SU-DHL-6 (cell line): ENCODE results near the gene LRRC72.

Experiments
- H2AFZ ChIP-seq: fragments of 200-600 bp; sonication (generic); 2 replicates; pipeline ENCODE4 v1.6.1; 2014; ENCODE audit warnings: low read depth, mild to moderate bottlenecking, moderate library complexity, mixed read lengths, antibody characterized with exemption, low read length; ENCODE audit not compliant: severe bottlenecking
- H3F3A ChIP-seq: fragments of 200-600 bp; shearing (Covaris generic); 2 replicates; pipeline ENCODE4 v1.6.0; 2016; ENCODE audit warnings: antibody characterized with exemption, mild to moderate bottlenecking; ENCODE audit not compliant: insufficient read depth
- H3K27ac ChIP-seq: fragments of 200-600 bp; sonication (generic); 2 replicates; pipeline ENCODE4 v1.5.1; 2016; ENCODE audit warnings: low read depth, mild to moderate bottlenecking, low read length, moderate library complexity, mixed read lengths
- H3K27me3 ChIP-seq: fragments of 200-600 bp; sonication (generic), shearing (Covaris generic); 2 replicates; pipeline ENCODE4 v1.6.0; 2014; ENCODE audit warnings: mild to moderate bottlenecking, low read length
- H3K36me3 ChIP-seq: fragments of 200-600 bp; sonication (generic); 2 replicates; pipeline ENCODE4 v1.6.1; 2014; ENCODE audit warnings: mild to moderate bottlenecking, low read length, mixed read lengths
- H3K4me2 ChIP-seq: fragments of 300-600, 200-600 bp; shearing (Covaris generic), sonication (generic); 2 replicates; pipeline ENCODE4 v1.6.0; 2014; ENCODE audit warnings: low read length, low read depth, mild to moderate bottlenecking; ENCODE audit not compliant: poor library complexity, severe bottlenecking
- H3K4me3 ChIP-seq: fragments of 200-600 bp; sonication (generic); 2 replicates; pipeline ENCODE4 v1.5.1; 2014; ENCODE audit warnings: antibody characterized with exemption, low read length, mild to moderate bottlenecking, mixed read lengths; ENCODE audit not compliant: insufficient read depth, poor library complexity, severe bottlenecking
- H3K79me2 ChIP-seq: fragments of 200-600 bp; sonication (generic); 2 replicates; pipeline ENCODE4 v1.6.1; 2014; ENCODE audit warnings: mild to moderate bottlenecking, low read length, moderate library complexity; ENCODE audit not compliant: insufficient read depth
- H3K9ac ChIP-seq: fragments of 200-600 bp; sonication (generic); 2 replicates; pipeline ENCODE4 v1.7.0; 2014; ENCODE audit warnings: mild to moderate bottlenecking, low read length
- H3K9me2 ChIP-seq: fragments of 200-600 bp; sonication (generic); replicated peaks from 2 replicates; pipeline ENCODE4 v1.6.1; 2014; ENCODE audit warnings: low read length; ENCODE audit not compliant: insufficient read depth
- H3K9me3 ChIP-seq: fragments of 200-600 bp; sonication (generic); 2 replicates; pipeline ENCODE4 v1.6.1; 2014; ENCODE audit warnings: low read length, mixed read lengths; ENCODE audit not compliant: insufficient read depth
- H4K20me1 ChIP-seq: fragments of 200-600 bp; sonication (generic); 2 replicates; pipeline ENCODE4 v1.6.1; 2014; ENCODE audit warnings: low read depth, mild to moderate bottlenecking, antibody characterized with exemption, low read length, moderate library complexity, mixed read lengths
- EZH2phosphoT487 ChIP-seq: fragments of 200-600 bp; sonication (generic), shearing (Covaris generic); conservative IDR thresholded peaks from 2 replicates; pipeline ENCODE4 v1.6.1; 2018; ENCODE audit warnings: mild to moderate bottlenecking, antibody characterized with exemption, low read length, moderate library complexity, mixed read lengths
- TF ChIP-seq, protein P1 (sequence below): fragments of 200-600 bp; sonication (generic); IDR thresholded peaks from one replicate; pipeline ENCODE4 v1.5.1; 2017; ENCODE audit warnings: antibody characterized with exemption, mild to moderate bottlenecking, low read length, moderate library complexity; ENCODE audit not compliant: insufficient read depth, poor library complexity, severe bottlenecking

The LRRC72 gene

DNA sequence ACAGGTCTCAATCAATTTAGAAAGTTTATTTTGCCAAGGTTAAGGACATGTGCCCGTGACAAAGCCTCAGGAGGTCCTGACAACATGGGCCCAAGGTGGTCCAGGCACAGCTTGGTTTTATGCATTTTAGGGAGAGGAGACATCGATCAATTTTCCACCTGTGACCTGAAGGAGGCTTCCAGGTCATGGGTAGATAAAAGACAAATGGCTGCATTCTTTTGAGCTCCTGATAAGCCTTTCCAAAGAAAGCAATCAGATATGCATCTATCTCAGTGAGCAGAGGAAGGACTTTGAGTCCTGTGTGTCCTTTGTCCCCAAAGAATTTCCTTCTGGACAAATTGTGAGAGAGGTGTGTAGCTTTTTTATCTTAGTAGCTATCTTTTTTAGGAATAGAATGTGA, 15.8 kb downstream of the LRRC72 start:
- Histone ChIP-seq H3K9me2 (no peaks in the 10 kb centered on the region), H3F3A (no peaks in the 10 kb centered on the region), H3K9me3 (no peaks in the 10 kb centered on the region; the same call in 1 of the 2 replicates), H3K27me3 (no peaks in the 10 kb centered on the region), H3K4me3 (no peak overlapping the region), H3K9ac (no peak overlapping the region), H2AFZ (no peak overlapping the region), H4K20me1 (no peaks in the 10 kb centered on the region), H3K4me2 (no peak overlapping the region), H3K27ac (no peak overlapping the region), H3K79me2 (no peaks in the 10 kb centered on the region), H3K36me3 (no peaks in the 10 kb centered on the region)
- TF ChIP-seq EZH2phosphoT487, result no peak
- TF ChIP-seq, protein P1, sequence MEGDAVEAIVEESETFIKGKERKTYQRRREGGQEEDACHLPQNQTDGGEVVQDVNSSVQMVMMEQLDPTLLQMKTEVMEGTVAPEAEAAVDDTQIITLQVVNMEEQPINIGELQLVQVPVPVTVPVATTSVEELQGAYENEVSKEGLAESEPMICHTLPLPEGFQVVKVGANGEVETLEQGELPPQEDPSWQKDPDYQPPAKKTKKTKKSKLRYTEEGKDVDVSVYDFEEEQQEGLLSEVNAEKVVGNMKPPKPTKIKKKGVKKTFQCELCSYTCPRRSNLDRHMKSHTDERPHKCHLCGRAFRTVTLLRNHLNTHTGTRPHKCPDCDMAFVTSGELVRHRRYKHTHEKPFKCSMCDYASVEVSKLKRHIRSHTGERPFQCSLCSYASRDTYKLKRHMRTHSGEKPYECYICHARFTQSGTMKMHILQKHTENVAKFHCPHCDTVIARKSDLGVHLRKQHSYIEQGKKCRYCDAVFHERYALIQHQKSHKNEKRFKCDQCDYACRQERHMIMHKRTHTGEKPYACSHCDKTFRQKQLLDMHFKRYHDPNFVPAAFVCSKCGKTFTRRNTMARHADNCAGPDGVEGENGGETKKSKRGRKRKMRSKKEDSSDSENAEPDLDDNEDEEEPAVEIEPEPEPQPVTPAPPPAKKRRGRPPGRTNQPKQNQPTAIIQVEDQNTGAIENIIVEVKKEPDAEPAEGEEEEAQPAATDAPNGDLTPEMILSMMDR, result no peak

DNA sequence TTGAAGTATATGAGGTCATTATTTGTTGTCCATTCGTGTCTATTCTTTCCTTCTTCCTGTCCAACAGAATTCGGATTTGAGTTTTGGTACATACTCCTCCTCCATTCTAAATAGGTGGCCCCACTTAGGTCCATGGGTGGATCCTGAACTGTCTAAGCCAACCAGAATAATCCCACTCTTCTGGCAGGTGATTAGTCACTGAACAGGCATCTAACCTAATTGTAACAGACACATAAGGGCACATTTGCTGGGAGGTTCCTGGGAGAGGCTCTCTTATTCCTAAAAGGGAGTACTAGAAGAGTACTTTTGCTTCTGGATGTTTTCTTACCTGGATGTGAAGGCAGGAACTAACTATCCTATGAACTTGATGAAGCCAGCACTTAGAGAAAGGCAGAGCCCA, 16.8 kb downstream of the LRRC72 start:
- no peak overlapping the region for H2AFZ ChIP-seq
- H3K36me3 ChIP-seq, result no peaks in the 10 kb centered on the region
- H3K9ac ChIP-seq, result no peak overlapping the region
- no peaks in the 10 kb centered on the region for H3K9me2 ChIP-seq
- TF ChIP-seq, protein P1, result no peak
- no peak for TF ChIP-seq EZH2phosphoT487
- H3K4me2 ChIP-seq, result no peak overlapping the region
- no peaks in the 10 kb centered on the region for H4K20me1 ChIP-seq
- no peaks in the 10 kb centered on the region for H3K27me3 ChIP-seq
- H3K79me2 ChIP-seq, result no peaks in the 10 kb centered on the region
- H3F3A ChIP-seq, result no peaks in the 10 kb centered on the region
- no peak overlapping the region for H3K27ac ChIP-seq
- no peaks in the 10 kb centered on the region; the same call in 1 of the 2 replicates for H3K9me3 ChIP-seq
- no peak overlapping the region for H3K4me3 ChIP-seq

DNA sequence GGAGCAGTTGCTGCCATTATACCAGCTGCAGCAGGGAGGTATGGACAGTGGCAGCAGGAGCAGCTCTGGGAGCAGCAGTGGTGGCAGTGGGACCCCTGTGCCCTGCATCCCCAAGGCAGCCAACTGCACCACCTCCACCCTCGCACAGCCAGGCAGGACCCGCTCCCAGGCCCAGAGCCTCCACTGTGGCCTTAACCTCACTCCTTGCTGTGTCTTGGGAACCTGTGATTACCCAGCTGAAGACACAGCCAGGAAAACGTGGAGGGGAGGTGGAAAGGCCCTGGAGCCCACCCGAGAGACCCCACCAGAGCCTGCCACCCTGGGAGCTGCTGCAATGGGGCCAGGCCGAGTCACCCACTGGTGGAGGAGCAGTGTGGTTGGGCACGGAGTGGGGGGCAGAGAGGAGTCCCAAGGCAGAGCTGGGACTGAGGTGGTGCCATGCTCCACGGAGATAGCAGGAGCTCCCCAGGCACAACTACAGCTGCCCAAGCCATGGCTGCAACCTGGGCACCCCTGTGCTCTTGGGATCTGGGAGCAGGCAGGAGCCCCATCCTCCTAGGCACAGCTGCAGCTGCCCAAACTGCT, 20.4 kb downstream of the LRRC72 start:
- H3K79me2 ChIP-seq, result no peaks in the 10 kb centered on the region
- no peaks in the 10 kb centered on the region for H3K27me3 ChIP-seq
- H3K4me3 ChIP-seq, result no peak overlapping the region
- H3F3A ChIP-seq, result no peaks in the 10 kb centered on the region
- TF ChIP-seq, protein P1, result no peak
- TF ChIP-seq EZH2phosphoT487, result no peak
- H3K27ac ChIP-seq, result no peak overlapping the region
- no peaks in the 10 kb centered on the region for H3K36me3 ChIP-seq
- H3K9me3 ChIP-seq, result no peaks in the 10 kb centered on the region
- no peak overlapping the region for H3K4me2 ChIP-seq
- H3K9ac ChIP-seq, result no peak overlapping the region
- no peaks in the 10 kb centered on the region for H4K20me1 ChIP-seq
- H2AFZ ChIP-seq, result no peak overlapping the region
- H3K9me2 ChIP-seq, result no peaks in the 10 kb centered on the region
